Measurements from ENCODE around the gene CIPC. TPM values are rescaled to one million over a fixed set of nuclear protein-coding genes. Genes with fewer than 3 reads are reported as not detected.

CIPC gene
- total RNA-seq, 1 experiment from 2014 or later, result 31.1 TPM

GRCh38 chr14:77123381-77124325, 25.6 kb downstream of the CIPC start:
- intact Hi-C loops (cut with micrococcal nuclease; ENCODE audit: unreplicated experiment), result no loop called here
- POLR2A ChIA-PET (ENCODE audit: low non-redundant PET), result no interaction called here
- Histone ChIP-seq H3K9me3 (ENCODE audit: low read depth, low read length, poor library complexity, severe bottlenecking) (no peaks in the 10 kb centered on the region), H3K27me3 (replicated peaks; ENCODE audit: insufficient read depth, low read depth, low read length, poor library complexity) (no peaks in the 10 kb centered on the region), H3K36me3 (ENCODE audit: insufficient read depth, low read length, poor library complexity, severe bottlenecking) (no peaks in the 10 kb centered on the region), H3K27ac (ENCODE audit: low read depth, low read length, poor library complexity, severe bottlenecking) (no peak overlapping the region), H3K4me3 (ENCODE audit: low read depth, low read length, poor library complexity, severe bottlenecking) (no peak overlapping the region), H3K4me1 (ENCODE audit: insufficient read depth, low read length, poor library complexity, severe bottlenecking) (peaks cover 8% of the 10 kb centered on the region)
- DNase-seq (ENCODE audit: low spot score), result no peak
- no TSS peak for BruUV-seq (replicated peaks)
- TF ChIP-seq CTCF (conservative IDR thresholded peaks at IDR 0.05; ENCODE audit: low read depth, low read length) (no peak), EZH2 (IDR thresholded peaks at IDR 0.05; ENCODE audit: borderline replicate concordance, low read depth, low read length, poor library complexity, severe bottlenecking) (no peak)
- CTCF ChIA-PET, result interaction anchor here (0.6 to 2.3 kb wide), 10 partner anchors 10 to 257 kb away, joined by 3 to 8 read pairs (median 3); no protein-coding TSS in a partner anchor

GRCh38 chr14:77124345-77125280, 26.6 kb downstream of the CIPC start:
- H3K27ac ChIP-seq (ENCODE audit: low read depth, low read length, poor library complexity, severe bottlenecking), result no peak overlapping the region
- ChIA-PET CTCF (interaction anchor here (0.6 to 2.3 kb wide), 10 partner anchors 9 to 258 kb away, joined by 3 to 8 read pairs (median 3); no protein-coding TSS in a partner anchor), POLR2A (ENCODE audit: low non-redundant PET) (interaction anchor here (0.6 kb wide), 1 partner anchor 48 kb away, joined by 8 read pairs; no protein-coding TSS in a partner anchor)
- no peaks in the 10 kb centered on the region for H3K36me3 ChIP-seq (ENCODE audit: insufficient read depth, low read length, poor library complexity, severe bottlenecking)
- peak overlapping the region; percentile 56 for H3K4me3 ChIP-seq (ENCODE audit: low read depth, low read length, poor library complexity, severe bottlenecking)
- H3K27me3 ChIP-seq (replicated peaks; ENCODE audit: insufficient read depth, low read depth, low read length, poor library complexity), result no peaks in the 10 kb centered on the region
- DNase-seq (ENCODE audit: low spot score), result peak; percentile 67
- no peaks in the 10 kb centered on the region for H3K9me3 ChIP-seq (ENCODE audit: low read depth, low read length, poor library complexity, severe bottlenecking)
- no TSS peak for BruUV-seq (replicated peaks)
- TF ChIP-seq EZH2 (IDR thresholded peaks at IDR 0.05; ENCODE audit: borderline replicate concordance, low read depth, low read length, poor library complexity, severe bottlenecking), result no peak
- no peak; the same call in 1 of the 2 replicates for TF ChIP-seq CTCF (conservative IDR thresholded peaks at IDR 0.05; ENCODE audit: low read depth, low read length)
- peaks cover 8% of the 10 kb centered on the region for H3K4me1 ChIP-seq (ENCODE audit: insufficient read depth, low read length, poor library complexity, severe bottlenecking)
- intact Hi-C loops (cut with micrococcal nuclease; ENCODE audit: unreplicated experiment), result no loop called here

GRCh38 chr14:77125281-77125801, 27.3 kb downstream of the CIPC start:
- peaks cover 8% of the 10 kb centered on the region for H3K4me1 ChIP-seq (ENCODE audit: insufficient read depth, low read length, poor library complexity, severe bottlenecking)
- POLR2A ChIA-PET (ENCODE audit: low non-redundant PET), result no interaction called here
- CTCF ChIA-PET, result interaction anchor here (2.3 kb wide), 1 partner anchor 8 kb away, joined by 8 read pairs; no protein-coding TSS in a partner anchor

More at GRCh38 chr14:77125281-77125801, 27.3 kb downstream of the CIPC start:
- peak overlapping the region; percentile 56 for H3K4me3 ChIP-seq (ENCODE audit: low read depth, low read length, poor library complexity, severe bottlenecking)
- intact Hi-C loops (cut with micrococcal nuclease; ENCODE audit: unreplicated experiment), result no loop called here
- no peak for DNase-seq (ENCODE audit: low spot score)
- TF ChIP-seq CTCF (conservative IDR thresholded peaks at IDR 0.05; ENCODE audit: low read depth, low read length), result 0 out of 2 replicates have a peak, but pooled peaks have one; percentile 8
- no peak for TF ChIP-seq EZH2 (IDR thresholded peaks at IDR 0.05; ENCODE audit: borderline replicate concordance, low read depth, low read length, poor library complexity, severe bottlenecking)
- H3K9me3 ChIP-seq (ENCODE audit: low read depth, low read length, poor library complexity, severe bottlenecking), result no peaks in the 10 kb centered on the region
- H3K27ac ChIP-seq (ENCODE audit: low read depth, low read length, poor library complexity, severe bottlenecking), result no peak overlapping the region
- H3K27me3 ChIP-seq (replicated peaks; ENCODE audit: insufficient read depth, low read depth, low read length, poor library complexity), result no peaks in the 10 kb centered on the region
- BruUV-seq (replicated peaks), result no TSS peak
- no peaks in the 10 kb centered on the region for H3K36me3 ChIP-seq (ENCODE audit: insufficient read depth, low read length, poor library complexity, severe bottlenecking)
